Thyroid gland (tissue), 4 donors: Measurements from ENCODE around the gene DPEP2NB. TPM values are rescaled to one million over a fixed set of nuclear protein-coding genes. Genes with fewer than 3 reads are reported as not detected.
"Not testable (repeated sequence)": the region's sequence is repeated elsewhere in the genome, so short reads cannot be mapped to it uniquely, and the experiment has no call there.

ENCODE experiments used
- DNase-seq, 2 donors: peaks; one replicate each; pipeline ENCODE4 v3.0.0-alpha.2; 2019
- H3K27ac ChIP-seq, 3 donors: fragments of 200-600 bp; sonication (generic); 1 replicate in 2 of 3; 2 replicates in 1 of 3; pipeline ENCODE4 v1.5.1; 2016 to 2019; ENCODE audit warnings: mild to moderate bottlenecking in 1 of 3, moderate library complexity in 1 of 3
- H3K27me3 ChIP-seq: fragments of 200-600 bp; sonication (generic); one replicate; pipeline ENCODE4 v1.5.1; 2019
- H3K36me3 ChIP-seq, 2 donors: fragments of 200-600 bp; sonication (generic); one replicate each; pipeline ENCODE4 v1.5.1; 2016 to 2019
- H3K4me1 ChIP-seq, 2 donors: fragments of 200-600 bp; sonication (generic); one replicate each; pipeline ENCODE4 v1.5.1; 2017 to 2019
- H3K4me3 ChIP-seq, 3 donors: fragments of 200-600 bp; sonication (generic); replicated peaks in 1 of 3; 1 replicate in 2 of 3; 2 replicates in 1 of 3; pipeline ENCODE4 v1.5.1; 2016; ENCODE audit warnings: mild to moderate bottlenecking in 1 of 3
- H3K9me3 ChIP-seq: fragments of 200-600 bp; sonication (generic); one replicate; pipeline ENCODE4 v1.5.1; 2017
- CTCF ChIP-seq, 6 experiments: fragments of 200-600 bp in 3 of 6; fragments of 450-650 bp in 3 of 6; sonication (generic) in 3 of 6; IDR thresholded peaks; one replicate each; pipeline ENCODE4 v1.5.1; 2016 to 2019; ENCODE audit warnings: antibody characterized with exemption in 6 of 6, mild to moderate bottlenecking in 2 of 6, inconsistent platforms in 1 of 6, moderate library complexity in 1 of 6
- POLR2A ChIP-seq, 2 donors: fragments of 450-650 bp; IDR thresholded peaks; one replicate each; pipeline ENCODE4 v1.6.1; 2017; ENCODE audit warnings: antibody characterized with exemption in 2 of 2, mild to moderate bottlenecking in 2 of 2, moderate library complexity in 1 of 2
- WGBS, 2 donors: methylation state at CpG; one replicate each; pipeline ENCODE4 v1.1.5; 2017; 5-methylcytosine and 5-hydroxymethylcytosine counted together
- intact Hi-C: fragments of 100-400 bp; cut with DNase I; formaldehyde crosslinking; loops from one replicate; pipeline ENCODE4 v1.15.1; 2023
- total RNA-seq, 4 donors: library from RNA; depleted of rRNA; stranded (reverse); fragments of >200 nt; gene quantifications; one replicate each; pipeline ENCODE4 v1.2.3, GENCODE V29; 2016

DPEP2NB gene
- total RNA-seq, 4 donors from 2014 or later = not detected

GRCh38 chr16:68003031-68003430 is 12.7 kb downstream of the DPEP2NB start:
- Histone ChIP-seq H3K27ac (no peak overlapping the region), H3K4me1 (peaks cover 0 to 7% of the 10 kb centered on the region in 2 donors), H3K9me3 (no peaks in the 10 kb centered on the region), H3K27me3 (no peaks in the 10 kb centered on the region), H3K4me3 (no peak overlapping the region), H3K36me3 (no peaks in the 10 kb centered on the region)
- WGBS, 2 donors = 83 to 86% methylated on average over 4 of the region's 4 CpGs
- intact Hi-C loops = no loop called here
- DNase-seq = no peak
- TF ChIP-seq CTCF (IDR thresholded peaks at IDR 0.05) (no peak), POLR2A (IDR thresholded peaks at IDR 0.05) (no peak)

- Histone ChIP-seq H3K4me3 (no peak overlapping the region), H3K36me3 (no peaks in the 10 kb centered on the region)
- WGBS, 2 donors = 39 to 45% methylated on average over 3 of the region's 3 CpGs
Observed at GRCh38 chr16:68000450-68000849, 15.3 kb downstream of the DPEP2NB start.

GRCh38 chr16:67999985-68000384 is 15.7 kb downstream of the DPEP2NB start:
- no peaks in the 10 kb centered on the region for H3K9me3 ChIP-seq
- no peaks in the 10 kb centered on the region for H3K27me3 ChIP-seq
- WGBS, 2 donors = 60 to 74% methylated on average over 2 of the region's 2 CpGs
- H3K4me1 ChIP-seq = no peaks in the 10 kb centered on the region
- TF ChIP-seq CTCF (IDR thresholded peaks at IDR 0.05) (no peak), POLR2A (IDR thresholded peaks at IDR 0.05) (no peak)
- peak overlapping the region in 1 of 3 donors; percentile 43 for H3K27ac ChIP-seq
- no peak overlapping the region for H3K4me3 ChIP-seq
- no peak for DNase-seq
- intact Hi-C loops = loop anchor here (10.0 kb wide), 1 partner anchor 235 kb away; the partner anchor contains the start of gene ESRP2
- H3K36me3 ChIP-seq = no peaks in the 10 kb centered on the region

More at GRCh38 chr16:68000450-68000849, 15.3 kb downstream of the DPEP2NB start:
- DNase-seq = no peak
- Histone ChIP-seq H3K9me3 (no peaks in the 10 kb centered on the region), H3K4me1 (peaks cover 0 to 2% of the 10 kb centered on the region in 2 donors), H3K27me3 (no peaks in the 10 kb centered on the region), H3K27ac (peak overlapping the region in 1 of 3 donors; percentile 38)
- intact Hi-C loops = no loop called here
- no peak for TF ChIP-seq CTCF (IDR thresholded peaks at IDR 0.05)
- TF ChIP-seq POLR2A (IDR thresholded peaks at IDR 0.05) = no peak

GRCh38 chr16:67998779-67999688 is 16.7 kb downstream of the DPEP2NB start, which contains the start of gene DPEP2:
Gene DPEP2, minus strand, starts transcription at chr16:67999484. Its CDS starts 6,272 bp downstream, at chr16:67993212.
- not testable (repeated sequence) for H3K4me3 ChIP-seq, H3K4me1 ChIP-seq, DNase-seq, H3K9me3 ChIP-seq, H3K27me3 ChIP-seq, H3K36me3 ChIP-seq
- H3K27ac ChIP-seq = peak within 1 kb of the TSS in 1 of 3 donors; percentile 43
- intact Hi-C loops = loop anchor here (10.0 kb wide), 1 partner anchor 236 kb away; the partner anchor contains the start of gene ESRP2
- 79 to 81% methylated on average over 18 of the region's 18 CpGs for WGBS, 2 donors

- not testable (repeated sequence) for H3K36me3 ChIP-seq, H3K9me3 ChIP-seq, H3K4me1 ChIP-seq, H3K27ac ChIP-seq, H3K27me3 ChIP-seq, H3K4me3 ChIP-seq, DNase-seq
- 93 to 96% methylated on average over 3 to 23 of the region's 36 CpGs for WGBS, 2 donors
- intact Hi-C loops = loop anchor here (10.0 kb wide), 1 partner anchor 236 kb away; the partner anchor contains the start of gene ESRP2
Observed at GRCh38 chr16:67998231-67998778, 17.4 kb downstream of the DPEP2NB start.
